ENCODE data around the gene TRIP12.
"Not testable (repeated sequence)": the region's sequence is repeated elsewhere in the genome, so short reads cannot be mapped to it uniquely, and the experiment has no call there.

Gene TRIP12

GRCh38 chr2:229780856-229781773, 140.7 kb downstream of the TRIP12 start:
- in situ Hi-C loops (cut with HindIII; ENCODE audit: low sequenced_read_pairs): no loop called here

DNA sequence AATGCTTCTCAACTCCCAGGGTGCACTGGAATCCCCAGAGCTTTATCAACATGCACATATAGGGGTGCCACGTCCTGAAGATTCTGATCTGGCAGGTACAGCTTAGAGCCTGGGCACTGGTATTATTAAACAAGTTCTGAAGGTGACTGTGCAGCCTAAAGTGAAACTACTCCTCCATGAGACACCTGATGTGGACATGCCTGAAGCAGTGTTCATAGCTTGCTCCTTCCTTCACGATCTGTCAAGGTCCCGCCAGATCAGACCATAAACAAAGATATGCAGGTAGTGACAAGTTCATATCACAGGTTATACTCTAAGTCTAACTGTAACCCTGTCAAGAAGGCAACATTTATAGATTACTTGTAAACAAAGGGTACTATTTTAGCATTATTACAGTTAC, 142.2 kb downstream of the TRIP12 start:
- in situ Hi-C loops (cut with HindIII; ENCODE audit: low sequenced_read_pairs): no loop called here

GRCh38 chr2:229777716-229778115, 144.1 kb downstream of the TRIP12 start:
- in situ Hi-C loops (cut with HindIII; ENCODE audit: low sequenced_read_pairs): no loop called here

DNA sequence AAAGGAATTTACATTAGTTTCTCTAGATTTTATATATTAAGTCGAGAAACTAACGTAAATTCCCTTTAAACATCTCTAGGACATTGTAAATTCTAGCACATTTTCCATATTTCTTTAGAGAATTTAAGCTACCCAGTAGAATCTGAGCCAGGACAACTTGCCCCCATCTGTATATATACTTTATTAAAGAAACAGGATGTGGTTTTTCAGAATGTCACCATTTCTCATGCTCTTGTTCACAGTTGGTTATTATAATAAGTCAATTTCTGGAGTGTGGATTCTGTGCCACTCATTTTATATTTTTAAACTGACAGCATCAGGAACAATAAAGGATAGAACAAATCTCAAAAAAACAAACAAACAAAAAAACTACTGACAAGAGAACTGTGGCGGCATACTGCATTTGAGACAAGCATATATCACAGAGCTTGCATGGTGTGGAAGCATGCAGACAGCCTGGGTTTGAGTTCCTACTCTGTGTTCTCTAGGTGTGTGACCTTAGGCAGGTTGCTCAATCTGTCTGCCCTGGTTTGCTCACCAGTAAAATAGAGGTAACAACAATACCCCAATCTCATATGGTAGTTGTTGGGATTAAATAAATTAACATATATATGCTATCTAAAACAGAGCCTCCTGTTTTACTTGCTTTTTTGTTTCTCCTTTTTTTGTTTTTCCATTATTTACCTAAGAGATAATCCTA, 146.0 kb downstream of the TRIP12 start:
- in situ Hi-C loops (cut with HindIII; ENCODE audit: low sequenced_read_pairs): no loop called here

DNA sequence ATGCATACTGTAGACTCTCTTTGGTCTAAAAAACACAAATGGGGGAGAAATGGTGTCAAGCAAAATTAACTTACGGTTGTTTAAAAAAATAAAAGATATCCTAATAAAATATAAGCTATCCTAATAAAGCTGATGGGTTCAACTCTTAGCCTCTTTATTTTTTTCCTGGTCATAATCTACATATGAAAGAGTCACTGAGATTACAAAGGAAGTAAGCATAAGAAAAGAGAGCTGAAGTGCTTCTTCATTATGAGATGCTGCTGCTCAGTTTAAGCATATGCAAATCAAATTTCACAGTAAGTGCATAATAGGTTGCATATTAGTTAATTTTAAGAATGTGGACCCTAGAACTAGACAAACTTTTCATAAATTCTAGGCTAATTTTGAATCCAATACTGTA, 147.6 kb downstream of the TRIP12 start:
- in situ Hi-C loops (cut with HindIII; ENCODE audit: low sequenced_read_pairs): no loop called here

- in situ Hi-C loops (cut with HindIII; ENCODE audit: low sequenced_read_pairs): no loop called here
Measured at GRCh38 chr2:229768235-229768634, 153.6 kb downstream of the TRIP12 start.

- in situ Hi-C loops (cut with HindIII; ENCODE audit: low sequenced_read_pairs): no loop called here
Measured at GRCh38 chr2:229765721-229766120, 156.1 kb downstream of the TRIP12 start.

DNA sequence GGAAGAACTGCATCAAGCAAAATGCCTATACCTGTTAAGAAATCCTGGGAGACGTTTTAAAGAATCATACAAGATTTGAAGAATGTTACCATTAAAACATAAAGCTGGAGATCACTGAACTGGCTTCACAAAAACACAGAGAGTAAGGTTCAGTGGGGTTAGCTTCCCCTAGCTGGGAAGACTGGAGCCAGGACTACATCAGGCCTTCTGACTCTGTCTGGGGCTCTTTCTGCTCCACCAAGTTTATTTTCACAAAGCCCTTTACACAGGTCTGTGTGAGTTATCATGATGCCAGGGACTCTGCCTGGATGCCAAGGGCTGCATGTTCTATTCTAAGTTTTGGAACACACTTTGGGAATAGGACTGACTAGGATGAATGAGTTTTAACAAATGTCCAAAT, 160.1 kb downstream of the TRIP12 start:
- in situ Hi-C loops (cut with HindIII; ENCODE audit: low sequenced_read_pairs): no loop called here

GRCh38 chr2:229757462-229757861, 164.3 kb downstream of the TRIP12 start:
- in situ Hi-C loops (cut with HindIII; ENCODE audit: low sequenced_read_pairs): not testable (repeated sequence)

- in situ Hi-C loops (cut with HindIII; ENCODE audit: low sequenced_read_pairs): no loop called here
Measured at GRCh38 chr2:229752970-229753729, 168.7 kb downstream of the TRIP12 start.

- in situ Hi-C loops (cut with HindIII; ENCODE audit: low sequenced_read_pairs): no loop called here
Measured at GRCh38 chr2:229749779-229750178, 172.0 kb downstream of the TRIP12 start.

GRCh38 chr2:229748950-229749349, 172.9 kb downstream of the TRIP12 start:
- in situ Hi-C loops (cut with HindIII; ENCODE audit: low sequenced_read_pairs): no loop called here

DNA sequence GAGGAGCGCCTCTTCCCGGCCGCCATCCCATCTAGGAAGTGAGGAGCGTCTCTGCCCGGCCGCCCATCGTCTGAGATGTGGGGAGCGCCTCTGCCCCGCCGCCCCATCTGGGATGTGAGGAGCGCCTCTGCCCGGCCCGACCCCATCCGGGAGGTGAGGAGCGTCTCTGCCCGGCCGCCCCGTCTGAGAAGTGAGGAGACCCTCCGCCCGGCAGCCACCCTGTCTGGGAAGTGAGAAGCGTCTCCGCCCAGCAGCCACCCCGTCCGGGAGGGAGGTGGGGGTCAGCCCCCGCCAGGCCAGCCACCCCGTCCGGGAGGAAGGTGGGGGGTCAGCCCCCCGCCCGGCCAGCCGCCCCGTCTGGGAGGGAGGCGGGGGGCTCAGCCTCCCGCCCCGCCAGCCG, 179.1 kb downstream of the TRIP12 start:
- in situ Hi-C loops (cut with HindIII; ENCODE audit: low sequenced_read_pairs): not testable (repeated sequence)

- in situ Hi-C loops (cut with HindIII; ENCODE audit: low sequenced_read_pairs): no loop called here
Measured at GRCh38 chr2:229740279-229740678, 181.5 kb downstream of the TRIP12 start.

GRCh38 chr2:229738024-229738625, 183.7 kb downstream of the TRIP12 start:
- in situ Hi-C loops (cut with HindIII; ENCODE audit: low sequenced_read_pairs): no loop called here

DNA sequence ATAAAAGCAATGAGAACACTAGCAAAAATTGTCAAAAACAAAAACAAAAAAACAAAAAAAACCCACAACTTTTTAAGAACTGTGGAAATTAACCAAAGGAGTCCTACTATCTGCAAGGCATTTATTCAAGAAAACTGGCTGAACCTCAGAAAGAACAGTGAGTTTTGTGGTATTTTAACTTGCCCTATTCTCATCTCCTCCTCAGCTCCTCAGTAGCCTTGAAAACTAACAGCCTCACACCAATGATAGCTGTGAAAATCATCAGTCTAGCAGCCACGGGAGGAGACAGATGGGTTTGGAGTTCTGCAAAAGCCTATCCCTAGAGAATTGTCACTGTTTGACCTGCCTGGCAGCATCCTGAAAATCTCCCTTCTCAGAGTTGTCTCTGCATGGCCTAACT, 187.4 kb downstream of the TRIP12 start:
- in situ Hi-C loops (cut with HindIII; ENCODE audit: low sequenced_read_pairs): no loop called here

DNA sequence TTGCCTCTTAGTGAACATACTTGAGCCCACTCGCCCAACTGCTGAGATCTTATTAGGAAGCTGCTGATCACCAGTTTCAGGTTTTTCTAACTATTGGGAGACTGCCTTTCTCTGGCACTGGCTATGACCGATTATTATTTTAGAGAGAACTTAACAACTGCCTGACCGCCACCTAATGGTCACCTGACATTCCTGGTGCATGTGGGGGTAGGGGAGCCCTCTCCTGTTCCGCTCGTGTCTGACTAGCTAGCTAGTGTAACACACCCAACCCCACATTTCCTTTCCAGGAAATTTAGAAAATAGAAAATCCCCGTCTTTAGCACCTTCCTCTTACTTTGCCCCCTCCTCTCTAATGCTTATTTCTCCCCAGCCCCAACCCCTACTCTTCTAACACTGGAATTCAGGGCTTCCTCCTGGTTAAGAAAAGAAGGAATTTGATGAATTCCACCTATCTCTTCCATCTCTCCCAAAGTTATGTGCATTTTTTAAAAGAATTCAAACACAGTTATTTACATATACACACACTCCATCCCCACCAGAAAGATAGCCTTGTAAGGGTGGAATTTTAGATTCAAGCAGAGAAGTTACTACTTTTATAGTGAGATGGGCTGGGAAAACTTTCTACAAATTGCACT, 188.1 kb downstream of the TRIP12 start:
- in situ Hi-C loops (cut with HindIII; ENCODE audit: low sequenced_read_pairs): no loop called here

- in situ Hi-C loops (cut with HindIII; ENCODE audit: low sequenced_read_pairs): no loop called here
Measured at GRCh38 chr2:229732897-229733296, 188.9 kb downstream of the TRIP12 start.

GRCh38 chr2:229731916-229732315, 189.9 kb downstream of the TRIP12 start:
- in situ Hi-C loops (cut with HindIII; ENCODE audit: low sequenced_read_pairs): no loop called here

GRCh38 chr2:229731363-229731762, 190.4 kb downstream of the TRIP12 start:
- in situ Hi-C loops (cut with HindIII; ENCODE audit: low sequenced_read_pairs): no loop called here

DNA sequence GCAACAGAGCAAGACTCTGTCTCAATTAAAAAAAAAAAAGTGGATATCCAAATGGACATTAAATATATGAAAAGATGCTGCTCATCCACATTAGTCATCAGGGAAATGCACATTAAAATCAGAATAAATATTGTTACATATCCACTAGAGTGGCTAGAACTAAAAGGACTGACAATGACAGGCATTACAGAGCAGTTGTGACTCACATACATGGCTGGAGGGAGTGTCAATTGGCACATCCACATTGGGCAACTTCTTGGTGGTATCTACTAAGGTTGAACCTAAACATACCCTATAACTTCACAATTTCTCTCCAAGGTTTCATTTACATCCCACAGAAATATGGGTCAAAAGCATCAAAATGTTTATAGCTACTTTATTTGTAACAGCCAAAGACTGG, 193.4 kb downstream of the TRIP12 start:
- in situ Hi-C loops (cut with HindIII; ENCODE audit: low sequenced_read_pairs): no loop called here

Measured in endothelial cell of hepatic sinusoid (primary cell).